CD4-positive, CD25-positive, alpha-beta regulatory T cell (primary cell): ENCODE results near the gene TMEM87A. TPM values are rescaled to one million over a fixed set of nuclear protein-coding genes. Genes with fewer than 3 reads are reported as not detected.
"Not testable (repeated sequence)": the region's sequence is repeated elsewhere in the genome, so short reads cannot be mapped to it uniquely, and the experiment has no call there.

Source experiments
- ATAC-seq, 2 donors: fragments of 150-1000 bp; cut with Tn5 transposase; one replicate each; pipeline ENCODE4 v1.10.0; 2021; ENCODE audit warnings: low read depth in 2 of 2, moderate number of reproducible peaks in 2 of 2, moderate library complexity in 1 of 2
- DNase-seq, 3 donors: peaks; one replicate each; pipeline versions ENCODE4 v3.0.0 to v3.0.0-alpha.2; 2012 to 2022; ENCODE audit warnings: mixed read lengths in 1 of 3
- H3K27ac ChIP-seq: one replicate; pipeline ENCODE4 v1.7.0; 2013; ENCODE audit warnings: mild to moderate bottlenecking, low read length; ENCODE audit not compliant: insufficient read depth, poor library complexity, severe bottlenecking
- H3K27me3 ChIP-seq: one replicate; pipeline ENCODE4 v1.7.0; 2013; ENCODE audit warnings: low read length; ENCODE audit not compliant: control insufficient read depth, insufficient read depth
- H3K36me3 ChIP-seq: one replicate; pipeline ENCODE4 v1.7.0; 2013; ENCODE audit warnings: mild to moderate bottlenecking, low read length, moderate library complexity; ENCODE audit not compliant: control insufficient read depth, insufficient read depth
- H3K4me1 ChIP-seq: 2 replicates; pipeline ENCODE4 v1.7.0; 2013; ENCODE audit warnings: mild to moderate bottlenecking, low read length; ENCODE audit not compliant: insufficient read depth, control insufficient read depth, poor library complexity, severe bottlenecking
- H3K4me3 ChIP-seq: one replicate; pipeline ENCODE4 v1.7.0; 2013; ENCODE audit warnings: low read depth, mild to moderate bottlenecking, low read length, moderate library complexity
- H3K9me3 ChIP-seq, 2 experiments: 1 replicate in 1 of 2; 2 replicates in 1 of 2; pipeline ENCODE4 v1.7.0; 2013; ENCODE audit warnings: low read length in 2 of 2, mild to moderate bottlenecking in 1 of 2, moderate library complexity in 1 of 2; ENCODE audit not compliant: control insufficient read depth in 2 of 2
- H3K27ac Mint-ChIP-seq, 3 donors: one replicate each; pipeline ENCODE4 v1.8.0; 2020 to 2022; ENCODE audit warnings: mild to moderate bottlenecking in 3 of 3, mixed read lengths in 3 of 3, moderate library complexity in 2 of 3
- H3K27me3 Mint-ChIP-seq: one replicate; pipeline ENCODE4 v1.8.0; 2022; ENCODE audit warnings: mild to moderate bottlenecking, mixed read lengths
- H3K36me3 Mint-ChIP-seq: one replicate; pipeline ENCODE4 v1.8.0; 2020; ENCODE audit warnings: mixed read lengths
- H3K4me1 Mint-ChIP-seq, 4 donors: one replicate each; pipeline ENCODE4 v1.8.0; 2020 to 2022; ENCODE audit warnings: mixed read lengths in 4 of 4, mild to moderate bottlenecking in 1 of 4
- H3K4me3 Mint-ChIP-seq, 4 donors: one replicate each; pipeline ENCODE4 v1.8.0; 2020 to 2022; ENCODE audit warnings: mild to moderate bottlenecking in 4 of 4, mixed read lengths in 4 of 4, moderate library complexity in 3 of 4
- H3K9me3 Mint-ChIP-seq, 7 donors: one replicate each; pipeline ENCODE4 v1.8.0; 2020 to 2022; ENCODE audit warnings: mixed read lengths in 7 of 7, mild to moderate bottlenecking in 3 of 7, moderate library complexity in 2 of 7
- polyA plus RNA-seq, 4 donors: library from polyadenylated mRNA; unstranded; fragments of 300-500 nt; fragmentation: Illumina TruSeq; gene quantifications; one replicate each; pipeline ENCODE4 v1.2.3, GENCODE V29; 2021
- total RNA-seq: library from RNA; stranded (reverse); gene quantifications from one replicate; pipeline ENCODE4 v1.2.3, GENCODE V29; 2022

The TMEM87A gene
- total and polyA plus RNA-seq, 5 donors from 2014 or later: 60.8 to 82.1 (median 68.1) TPM

- peaks cover 88% of the 10 kb centered on the region for H3K36me3 ChIP-seq
These were observed 42.1 kb downstream of the TMEM87A start for GRCh38 chr15:42231088-42231487.

GRCh38 chr15:42228981-42229380, 44.3 kb downstream of the TMEM87A start:
- peaks cover 37% of the 10 kb centered on the region for H3K36me3 Mint-ChIP-seq

More at GRCh38 chr15:42231088-42231487, 42.1 kb downstream of the TMEM87A start:
- Mint-ChIP-seq H3K9me3 (no peaks in the 10 kb centered on the region), H3K27ac (peak overlapping the region in 2 of 3 donors; percentile 73 to 84), H3K4me3 (no peak overlapping the region), H3K36me3 (peaks cover 36% of the 10 kb centered on the region), H3K27me3 (no peaks in the 10 kb centered on the region), H3K4me1 (peaks cover 2 to 29% (median 18%) of the 10 kb centered on the region in 4 donors)
- H3K27me3 ChIP-seq: no peaks in the 10 kb centered on the region
- H3K27ac ChIP-seq: no peak overlapping the region
- DNase-seq (no peak), ATAC-seq (no peak)
- H3K4me3 ChIP-seq: no peak overlapping the region
- no peaks in the 10 kb centered on the region for H3K4me1 ChIP-seq
- no peaks in the 10 kb centered on the region for H3K9me3 ChIP-seq

DNA sequence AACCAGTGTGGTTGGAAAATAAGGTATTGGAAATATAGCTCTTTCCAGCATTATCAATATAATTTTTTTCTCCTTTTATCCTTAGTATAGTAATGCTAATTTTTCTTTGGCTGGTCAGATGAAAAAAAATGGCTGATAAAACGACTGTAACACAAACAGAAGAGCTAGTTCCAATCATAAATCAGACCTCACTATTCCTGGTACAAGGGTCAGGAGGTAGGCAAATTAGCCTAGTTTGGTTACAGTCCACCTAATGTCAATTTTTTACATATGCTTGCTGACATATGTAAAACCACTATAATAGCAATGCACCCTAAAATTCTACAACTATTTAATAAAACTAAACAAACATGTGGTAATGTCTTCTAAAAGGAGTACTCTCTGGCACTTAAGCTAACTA, 45.2 kb downstream of the TMEM87A start:
- H3K4me3 ChIP-seq: no peak overlapping the region
- no peak for ATAC-seq
- no peaks in the 10 kb centered on the region for H3K27me3 ChIP-seq
- H3K27me3 Mint-ChIP-seq: no peaks in the 10 kb centered on the region
- H3K9me3 ChIP-seq: no peaks in the 10 kb centered on the region
- peaks cover 37% of the 10 kb centered on the region for H3K36me3 Mint-ChIP-seq
- DNase-seq: no peak
- H3K9me3 Mint-ChIP-seq: no peaks in the 10 kb centered on the region
- no peaks in the 10 kb centered on the region for H3K4me1 ChIP-seq
- no peak overlapping the region for H3K4me3 Mint-ChIP-seq
- H3K27ac Mint-ChIP-seq: peak overlapping the region in 1 of 3 donors; percentile 65
- H3K36me3 ChIP-seq: peaks cover 80% of the 10 kb centered on the region
- peaks cover 2 to 23% (median 15%) of the 10 kb centered on the region in 4 donors for H3K4me1 Mint-ChIP-seq
- no peak overlapping the region for H3K27ac ChIP-seq

More at GRCh38 chr15:42228981-42229380, 44.3 kb downstream of the TMEM87A start:
- not testable (repeated sequence) for H3K4me3 ChIP-seq, H3K27me3 ChIP-seq, H3K4me3 Mint-ChIP-seq, H3K27me3 Mint-ChIP-seq, H3K4me1 ChIP-seq, ATAC-seq, H3K9me3 Mint-ChIP-seq, H3K27ac ChIP-seq, DNase-seq, H3K9me3 ChIP-seq
- H3K4me1 Mint-ChIP-seq: peaks cover 2 to 23% (median 15%) of the 10 kb centered on the region in 4 donors
- H3K36me3 ChIP-seq: peaks cover 86% of the 10 kb centered on the region
- H3K27ac Mint-ChIP-seq: peak overlapping the region in 1 of 3 donors; percentile 82

GRCh38 chr15:42226648-42227047, 46.6 kb downstream of the TMEM87A start:
- peaks cover 69% of the 10 kb centered on the region for H3K36me3 ChIP-seq
- H3K4me3 Mint-ChIP-seq: no peak overlapping the region
- H3K4me1 Mint-ChIP-seq: peaks cover under 1 to 22% (median 14%) of the 10 kb centered on the region in 4 donors
- no peaks in the 10 kb centered on the region for H3K27me3 ChIP-seq
- peaks cover 35% of the 10 kb centered on the region for H3K36me3 Mint-ChIP-seq
- no peak overlapping the region for H3K27ac Mint-ChIP-seq
- ATAC-seq: no peak
- H3K27ac ChIP-seq: no peak overlapping the region
- no peak for DNase-seq
- no peaks in the 10 kb centered on the region for H3K9me3 ChIP-seq
- H3K4me3 ChIP-seq: no peak overlapping the region
- peaks cover 4% of the 10 kb centered on the region for H3K27me3 Mint-ChIP-seq
- no peaks in the 10 kb centered on the region for H3K4me1 ChIP-seq
- H3K9me3 Mint-ChIP-seq: no peaks in the 10 kb centered on the region

DNA sequence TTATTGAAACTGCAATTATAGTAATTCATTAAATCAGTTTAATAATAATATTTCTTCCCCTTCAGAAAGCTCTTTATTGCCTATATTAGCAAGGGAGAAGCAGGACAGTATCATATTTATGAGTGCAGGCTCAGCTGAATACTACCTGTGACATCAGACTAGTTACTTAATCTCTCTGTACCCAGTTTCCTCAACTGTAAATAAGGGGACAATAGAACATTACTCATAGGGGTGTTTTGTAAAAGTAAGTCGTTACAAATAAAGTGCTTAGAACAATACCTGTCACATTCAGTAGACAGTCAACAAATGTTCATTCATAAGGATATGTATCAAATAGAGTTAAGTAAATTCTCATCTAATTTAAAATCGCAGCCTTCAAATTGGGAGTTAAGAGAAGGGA, 53.0 kb downstream of the TMEM87A start:
- Mint-ChIP-seq H3K36me3 (peaks cover 35% of the 10 kb centered on the region), H3K27me3 (peaks cover 4% of the 10 kb centered on the region), H3K4me3 (no peak overlapping the region), H3K4me1 (peaks cover 0 to 4% (median 0%) of the 10 kb centered on the region in 4 donors), H3K9me3 (no peaks in the 10 kb centered on the region), H3K27ac (peak overlapping the region in 1 of 3 donors; percentile 16)
- H3K27me3 ChIP-seq: no peaks in the 10 kb centered on the region
- no peaks in the 10 kb centered on the region for H3K4me1 ChIP-seq
- H3K4me3 ChIP-seq: no peak overlapping the region
- no peak overlapping the region for H3K27ac ChIP-seq
- DNase-seq (no peak), ATAC-seq (no peak)
- peaks cover 56% of the 10 kb centered on the region for H3K36me3 ChIP-seq
- no peaks in the 10 kb centered on the region for H3K9me3 ChIP-seq

DNA sequence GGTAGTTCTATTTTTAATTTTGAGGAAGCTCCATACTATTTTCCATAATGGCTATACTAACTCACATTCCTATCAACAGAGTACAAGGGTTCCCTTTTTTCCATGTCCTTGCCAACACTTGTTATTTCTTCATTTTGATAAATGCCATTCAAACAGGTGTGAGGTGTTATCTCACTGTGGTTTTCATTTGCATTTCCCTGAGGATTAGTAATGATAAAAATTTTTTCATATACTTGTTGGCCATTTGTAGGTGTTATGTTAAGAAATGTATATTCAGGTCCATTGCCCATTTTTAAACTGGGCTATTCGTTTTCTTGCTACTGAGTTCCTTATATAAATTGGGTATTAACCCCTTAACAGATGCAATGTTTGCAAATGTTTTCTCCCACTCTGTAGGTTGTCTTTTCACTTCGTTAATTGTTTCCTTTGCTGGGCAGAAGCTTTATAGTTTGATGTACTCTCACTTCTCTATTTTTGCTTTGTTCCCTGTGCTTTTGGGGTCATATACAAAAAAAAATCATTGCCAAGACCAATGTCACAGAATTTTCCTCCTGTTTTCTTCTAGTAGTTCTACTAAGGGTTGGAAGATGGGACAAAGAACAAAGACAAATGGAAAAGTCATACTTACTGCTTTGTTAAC, 54.2 kb downstream of the TMEM87A start:
- Histone ChIP-seq H3K9me3 (no peaks in the 10 kb centered on the region), H3K36me3 (peaks cover 49% of the 10 kb centered on the region), H3K4me3 (no peak overlapping the region), H3K27ac (no peak overlapping the region), H3K27me3 (no peaks in the 10 kb centered on the region), H3K4me1 (no peaks in the 10 kb centered on the region)
- Mint-ChIP-seq H3K9me3 (no peaks in the 10 kb centered on the region), H3K4me1 (peaks cover 5 to 7% (median 6%) of the 10 kb centered on the region in 4 donors), H3K4me3 (no peak overlapping the region), H3K27ac (no peak overlapping the region), H3K36me3 (peaks cover 24% of the 10 kb centered on the region), H3K27me3 (peaks cover 4% of the 10 kb centered on the region)
- no peak for ATAC-seq
- DNase-seq: no peak

GRCh38 chr15:42217568-42217967, 55.7 kb downstream of the TMEM87A start:
- H3K27ac Mint-ChIP-seq: no peak overlapping the region
- ATAC-seq: no peak
- DNase-seq: no peak
- no peaks in the 10 kb centered on the region for H3K9me3 Mint-ChIP-seq
- Histone ChIP-seq H3K4me3 (no peak overlapping the region), H3K9me3 (no peaks in the 10 kb centered on the region), H3K27ac (no peak overlapping the region), H3K36me3 (peaks cover 57% of the 10 kb centered on the region), H3K27me3 (no peaks in the 10 kb centered on the region), H3K4me1 (no peaks in the 10 kb centered on the region)
- peaks cover 5 to 11% (median 7%) of the 10 kb centered on the region in 4 donors for H3K4me1 Mint-ChIP-seq
- H3K27me3 Mint-ChIP-seq: peaks cover 4% of the 10 kb centered on the region
- H3K4me3 Mint-ChIP-seq: no peak overlapping the region
- H3K36me3 Mint-ChIP-seq: peaks cover 24% of the 10 kb centered on the region
